Activated T-helper 1 cell treated with anti-CD3 and anti-CD28 coated beads, Interleukin-12 subunit alpha, Interleukin-12 subunit beta, Interleukin-2, Interleukin-4 antibody, amounts not matched to agents 30 ng/mL and 10 ng/mL and 1 ng/mL, durations not matched to agents 14 hours and 24 hours and 36 hours (primary cell): ENCODE measurements around the gene GRIK1. TPM values are rescaled to one million over a fixed set of nuclear protein-coding genes. Genes with fewer than 3 reads are reported as not detected.

Experiments
- DNase-seq: peaks from one replicate; pipeline ENCODE4 v3.0.0; 2021; ENCODE audit warnings: low spot score
- H3K27ac Mint-ChIP-seq: one replicate; pipeline ENCODE4 v1.8.0; 2021; ENCODE audit warnings: mild to moderate bottlenecking, mixed read lengths
- H3K27me3 Mint-ChIP-seq: one replicate; pipeline ENCODE4 v1.8.0; 2022; ENCODE audit warnings: mild to moderate bottlenecking, moderate library complexity, mixed read lengths; ENCODE audit not compliant: insufficient read depth
- H3K36me3 Mint-ChIP-seq: one replicate; pipeline ENCODE4 v1.8.0; 2021; ENCODE audit warnings: low read depth, mixed read lengths
- H3K4me1 Mint-ChIP-seq: one replicate; pipeline ENCODE4 v1.8.0; 2021; ENCODE audit warnings: low read depth, mixed read lengths
- H3K4me3 Mint-ChIP-seq: one replicate; pipeline ENCODE4 v1.8.0; 2021; ENCODE audit warnings: mild to moderate bottlenecking, moderate library complexity, mixed read lengths
- H3K9me3 Mint-ChIP-seq: one replicate; pipeline ENCODE4 v1.8.0; 2021; ENCODE audit warnings: mixed read lengths
- intact Hi-C: fragments of 100-400 bp; cut with micrococcal nuclease; formaldehyde crosslinking; loops from one replicate; pipeline ENCODE4 v1.15.1; 2024
- total RNA-seq: library from RNA; stranded (reverse); gene quantifications from 2 replicates; pipeline ENCODE4 v1.2.3, GENCODE V29; 2022

Gene GRIK1
- total RNA-seq, 1 donor from 2014 or later: not detected

GRCh38 chr21:29680273-29680672 lies 259.5 kb downstream of the GRIK1 start:
- DNase-seq: no peak
- no peak overlapping the region for H3K27ac Mint-ChIP-seq
- intact Hi-C loops: no loop called here
- no peak overlapping the region for H3K4me3 Mint-ChIP-seq
- no peaks in the 10 kb centered on the region for H3K4me1 Mint-ChIP-seq
- no peaks in the 10 kb centered on the region for H3K9me3 Mint-ChIP-seq
- no peaks in the 10 kb centered on the region for H3K36me3 Mint-ChIP-seq
- H3K27me3 Mint-ChIP-seq: peaks cover 2% of the 10 kb centered on the region

DNA sequence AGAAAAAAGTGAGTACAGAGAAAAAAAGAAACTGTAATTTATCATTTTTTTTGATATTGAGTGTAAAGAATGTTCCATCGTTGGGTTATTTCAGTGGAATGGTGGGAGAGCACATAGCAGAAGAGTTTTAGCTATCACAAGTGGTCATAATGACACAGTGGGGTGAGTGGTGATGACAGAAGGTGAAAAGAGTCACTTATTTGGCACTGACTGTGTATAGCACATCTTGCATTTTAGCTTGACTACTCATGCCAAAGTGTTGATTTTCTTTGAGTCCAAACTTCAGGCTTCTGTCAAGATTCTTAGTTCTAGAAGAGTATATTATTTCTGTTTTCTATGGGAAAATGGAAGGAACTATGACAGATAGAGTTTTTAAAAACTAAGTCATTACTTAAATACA lies 261.2 kb downstream of the GRIK1 start:
- intact Hi-C loops: no loop called here
- Mint-ChIP-seq H3K27ac (no peak overlapping the region), H3K36me3 (no peaks in the 10 kb centered on the region), H3K9me3 (no peaks in the 10 kb centered on the region), H3K27me3 (peaks cover 2% of the 10 kb centered on the region), H3K4me3 (no peak overlapping the region), H3K4me1 (no peaks in the 10 kb centered on the region)
- DNase-seq: no peak

- H3K9me3 Mint-ChIP-seq: no peaks in the 10 kb centered on the region
- H3K36me3 Mint-ChIP-seq: no peaks in the 10 kb centered on the region
- H3K4me1 Mint-ChIP-seq: no peaks in the 10 kb centered on the region
- DNase-seq: no peak
- H3K27ac Mint-ChIP-seq: no peak overlapping the region
- H3K27me3 Mint-ChIP-seq: peaks cover 2% of the 10 kb centered on the region
- intact Hi-C loops: no loop called here
- H3K4me3 Mint-ChIP-seq: no peak overlapping the region
Observed at GRCh38 chr21:29677326-29677725, 262.5 kb downstream of the GRIK1 start.

- no peak for DNase-seq
- Mint-ChIP-seq H3K36me3 (no peaks in the 10 kb centered on the region), H3K4me3 (no peak overlapping the region), H3K27me3 (peaks cover 2% of the 10 kb centered on the region), H3K9me3 (no peaks in the 10 kb centered on the region), H3K4me1 (no peaks in the 10 kb centered on the region), H3K27ac (no peak overlapping the region)
- intact Hi-C loops: no loop called here
Observed at GRCh38 chr21:29676395-29676794, 263.4 kb downstream of the GRIK1 start.

DNA sequence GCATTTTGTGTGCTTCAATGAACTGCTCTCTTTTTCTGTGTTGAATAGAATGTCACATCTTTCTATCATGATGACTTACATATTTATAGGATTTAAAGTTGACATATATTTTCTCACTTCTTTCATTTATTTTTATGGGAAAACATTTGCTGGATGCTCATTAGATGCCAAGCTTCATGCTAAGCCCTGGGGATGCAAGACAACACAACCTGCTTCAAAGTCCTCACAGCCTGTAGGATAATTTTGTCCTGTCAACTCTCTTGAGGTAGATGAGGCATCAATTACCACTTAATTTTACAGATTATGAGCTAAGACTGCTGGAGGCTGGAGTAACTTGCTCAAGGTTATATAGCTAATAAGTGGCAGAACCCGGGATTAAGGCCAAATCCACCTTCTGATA lies 264.3 kb downstream of the GRIK1 start:
- no peak overlapping the region for H3K27ac Mint-ChIP-seq
- intact Hi-C loops: no loop called here
- peaks cover 2% of the 10 kb centered on the region for H3K27me3 Mint-ChIP-seq
- H3K4me1 Mint-ChIP-seq: no peaks in the 10 kb centered on the region
- no peak overlapping the region for H3K4me3 Mint-ChIP-seq
- DNase-seq: no peak
- no peaks in the 10 kb centered on the region for H3K36me3 Mint-ChIP-seq
- no peaks in the 10 kb centered on the region for H3K9me3 Mint-ChIP-seq

GRCh38 chr21:29674343-29674742 lies 265.5 kb downstream of the GRIK1 start:
- Mint-ChIP-seq H3K36me3 (no peaks in the 10 kb centered on the region), H3K4me3 (no peak overlapping the region), H3K27ac (no peak overlapping the region), H3K4me1 (no peaks in the 10 kb centered on the region), H3K9me3 (no peaks in the 10 kb centered on the region), H3K27me3 (peaks cover 2% of the 10 kb centered on the region)
- intact Hi-C loops: no loop called here
- DNase-seq: no peak

DNA sequence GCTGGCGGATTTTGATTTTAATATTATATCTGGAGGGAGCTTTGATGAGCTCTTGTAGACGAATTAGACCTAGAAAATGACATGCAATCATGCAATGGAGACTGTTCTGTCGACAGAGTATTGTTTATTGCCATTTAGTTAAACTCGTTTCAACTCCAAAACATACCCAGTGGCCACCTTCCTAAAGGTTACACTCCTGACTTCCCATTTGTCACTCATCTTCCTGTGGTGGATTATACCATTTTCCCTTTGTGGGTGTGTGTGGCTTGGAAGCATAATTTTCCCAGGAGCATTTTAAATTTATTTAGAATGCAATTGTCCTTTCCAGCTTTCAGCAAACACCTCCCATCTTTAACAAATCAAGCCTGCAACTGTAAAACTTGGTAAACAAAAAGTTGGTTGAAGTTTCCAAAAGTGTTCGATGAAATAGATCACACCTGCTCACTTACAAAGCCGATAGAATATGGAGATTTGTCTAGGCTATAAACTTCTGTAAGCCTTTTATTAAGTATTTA lies 266.6 kb downstream of the GRIK1 start:
- Mint-ChIP-seq H3K36me3 (no peaks in the 10 kb centered on the region), H3K4me1 (no peaks in the 10 kb centered on the region), H3K4me3 (no peak overlapping the region), H3K9me3 (no peaks in the 10 kb centered on the region), H3K27me3 (peaks cover 4% of the 10 kb centered on the region), H3K27ac (no peak overlapping the region)
- DNase-seq: no peak
- intact Hi-C loops: no loop called here

DNA sequence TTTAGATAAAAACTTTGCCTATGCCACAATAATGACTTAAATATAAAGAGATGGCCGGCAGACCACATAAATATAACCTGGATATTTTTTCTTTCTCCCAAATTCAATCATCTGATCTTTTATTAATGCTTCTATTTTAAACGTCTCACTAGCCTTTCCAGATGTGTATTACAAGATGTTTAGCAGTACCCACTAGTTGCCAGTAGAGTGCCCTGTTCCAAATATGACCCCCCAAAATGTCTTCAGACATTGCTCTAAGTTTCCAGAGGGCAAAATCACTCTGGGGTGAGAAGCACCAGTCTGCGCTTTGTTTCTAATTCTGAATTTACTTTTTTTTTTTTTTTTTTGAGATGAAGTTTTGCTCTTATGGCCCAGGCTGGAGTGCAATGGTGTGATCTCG lies 268.1 kb downstream of the GRIK1 start:
- Mint-ChIP-seq H3K9me3 (no peaks in the 10 kb centered on the region), H3K36me3 (no peaks in the 10 kb centered on the region), H3K4me1 (no peaks in the 10 kb centered on the region), H3K4me3 (no peak overlapping the region), H3K27ac (no peak overlapping the region), H3K27me3 (peaks cover 7% of the 10 kb centered on the region)
- DNase-seq: no peak
- intact Hi-C loops: no loop called here

DNA sequence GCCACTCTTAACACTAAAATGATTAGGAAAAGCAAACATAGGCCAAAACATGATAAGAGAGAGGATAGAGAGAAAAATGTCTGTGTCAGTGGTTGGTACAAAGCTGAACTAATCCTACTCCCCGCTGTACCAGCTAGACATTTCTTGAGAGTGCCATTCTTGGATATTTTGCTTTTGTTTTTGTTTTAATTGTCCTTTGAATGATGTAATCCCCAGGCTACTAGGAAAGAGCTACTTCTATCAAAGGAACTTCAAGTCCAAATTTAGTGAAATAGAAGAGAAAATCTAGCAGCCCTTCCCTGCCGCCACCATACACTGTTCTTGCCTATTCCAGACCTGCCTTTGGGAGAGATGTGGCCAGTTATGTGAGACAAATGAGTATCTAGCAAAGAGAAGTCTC lies 269.6 kb downstream of the GRIK1 start:
- no peak overlapping the region for H3K4me3 Mint-ChIP-seq
- no peaks in the 10 kb centered on the region for H3K9me3 Mint-ChIP-seq
- intact Hi-C loops: no loop called here
- H3K27me3 Mint-ChIP-seq: peaks cover 7% of the 10 kb centered on the region
- DNase-seq: no peak
- no peak overlapping the region for H3K27ac Mint-ChIP-seq
- H3K4me1 Mint-ChIP-seq: no peaks in the 10 kb centered on the region
- H3K36me3 Mint-ChIP-seq: no peaks in the 10 kb centered on the region

DNA sequence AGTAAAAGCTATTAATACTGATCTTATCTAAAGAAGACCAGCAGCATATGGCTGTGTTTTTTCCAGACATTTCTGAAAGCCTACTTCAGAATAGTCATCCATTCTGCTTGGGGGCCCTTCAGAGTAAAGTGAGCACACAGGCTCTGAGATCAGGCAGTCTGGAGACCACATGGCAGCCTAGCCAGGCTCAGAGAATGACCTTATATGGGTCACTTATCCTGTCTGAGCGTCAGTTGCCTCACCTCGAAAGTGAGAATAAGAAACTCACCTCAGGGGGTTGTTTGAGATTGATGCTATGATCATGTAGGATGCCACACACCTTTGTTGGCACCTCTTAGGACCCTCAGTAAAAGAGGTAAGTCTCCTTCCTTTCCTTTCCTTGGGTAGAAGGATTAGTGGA lies 270.4 kb downstream of the GRIK1 start:
- intact Hi-C loops: no loop called here
- Mint-ChIP-seq H3K4me1 (no peaks in the 10 kb centered on the region), H3K27ac (no peak overlapping the region), H3K4me3 (no peak overlapping the region), H3K36me3 (no peaks in the 10 kb centered on the region), H3K9me3 (no peaks in the 10 kb centered on the region), H3K27me3 (peaks cover 8% of the 10 kb centered on the region)
- no peak for DNase-seq

DNA sequence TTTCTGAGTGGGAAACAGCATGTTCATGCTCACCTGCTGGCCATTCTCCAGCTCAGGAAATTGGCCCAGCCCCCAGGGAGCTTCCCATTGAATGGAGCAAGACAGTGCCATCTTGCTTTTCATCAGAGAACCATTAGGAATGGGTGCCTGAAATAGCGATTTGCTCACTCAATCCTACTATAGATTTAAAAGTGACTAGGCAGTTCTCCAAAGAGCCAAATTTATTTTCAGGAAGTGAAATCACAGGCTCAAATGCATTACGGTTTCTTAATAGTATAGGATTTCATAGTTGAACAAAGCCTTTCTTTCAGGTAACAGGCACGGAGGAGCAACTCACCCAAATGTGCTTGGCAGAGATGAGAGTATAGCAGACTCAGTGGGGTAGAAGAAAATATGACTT lies 272.1 kb downstream of the GRIK1 start:
- Mint-ChIP-seq H3K4me1 (no peaks in the 10 kb centered on the region), H3K27me3 (peaks cover 10% of the 10 kb centered on the region), H3K27ac (no peak overlapping the region), H3K36me3 (no peaks in the 10 kb centered on the region), H3K4me3 (no peak overlapping the region), H3K9me3 (no peaks in the 10 kb centered on the region)
- DNase-seq: no peak
- intact Hi-C loops: no loop called here

DNA sequence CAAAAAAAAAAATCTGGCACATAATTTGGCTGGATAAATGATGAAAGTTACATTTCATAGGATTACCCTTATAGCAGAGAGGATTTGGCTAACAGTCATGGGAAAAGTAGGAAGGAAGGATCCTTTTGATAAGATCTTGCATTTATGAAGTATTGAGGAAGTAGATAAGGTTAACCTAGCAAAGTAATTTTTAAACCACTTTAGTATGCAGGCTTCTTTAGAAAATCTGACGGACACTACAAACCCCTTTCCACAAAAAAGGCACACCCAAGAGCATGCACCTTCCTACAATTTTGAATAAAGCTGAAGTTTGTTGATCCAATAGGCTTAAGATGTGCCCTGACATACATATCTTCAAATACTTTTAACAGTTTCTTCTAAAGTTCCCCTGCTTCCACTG lies 275.2 kb downstream of the GRIK1 start:
- Mint-ChIP-seq H3K27ac (no peak overlapping the region), H3K27me3 (peaks cover 10% of the 10 kb centered on the region), H3K4me3 (no peak overlapping the region), H3K4me1 (peaks cover 11% of the 10 kb centered on the region), H3K9me3 (peaks cover 3% of the 10 kb centered on the region), H3K36me3 (no peaks in the 10 kb centered on the region)
- intact Hi-C loops: no loop called here
- no peak for DNase-seq

- Mint-ChIP-seq H3K4me3 (no peak overlapping the region), H3K36me3 (no peaks in the 10 kb centered on the region), H3K27ac (no peak overlapping the region), H3K4me1 (peaks cover 18% of the 10 kb centered on the region), H3K9me3 (peaks cover 3% of the 10 kb centered on the region), H3K27me3 (peaks cover 3% of the 10 kb centered on the region)
- intact Hi-C loops: no loop called here
- no peak for DNase-seq
Observed at GRCh38 chr21:29661672-29662442, 277.9 kb downstream of the GRIK1 start.
